ENCODE measurements around the gene KRT85.

GRCh38 chr12:52379536-52379935 is 12.3 kb upstream of the KRT85 start:
- TF ChIP-seq, protein P1, sequence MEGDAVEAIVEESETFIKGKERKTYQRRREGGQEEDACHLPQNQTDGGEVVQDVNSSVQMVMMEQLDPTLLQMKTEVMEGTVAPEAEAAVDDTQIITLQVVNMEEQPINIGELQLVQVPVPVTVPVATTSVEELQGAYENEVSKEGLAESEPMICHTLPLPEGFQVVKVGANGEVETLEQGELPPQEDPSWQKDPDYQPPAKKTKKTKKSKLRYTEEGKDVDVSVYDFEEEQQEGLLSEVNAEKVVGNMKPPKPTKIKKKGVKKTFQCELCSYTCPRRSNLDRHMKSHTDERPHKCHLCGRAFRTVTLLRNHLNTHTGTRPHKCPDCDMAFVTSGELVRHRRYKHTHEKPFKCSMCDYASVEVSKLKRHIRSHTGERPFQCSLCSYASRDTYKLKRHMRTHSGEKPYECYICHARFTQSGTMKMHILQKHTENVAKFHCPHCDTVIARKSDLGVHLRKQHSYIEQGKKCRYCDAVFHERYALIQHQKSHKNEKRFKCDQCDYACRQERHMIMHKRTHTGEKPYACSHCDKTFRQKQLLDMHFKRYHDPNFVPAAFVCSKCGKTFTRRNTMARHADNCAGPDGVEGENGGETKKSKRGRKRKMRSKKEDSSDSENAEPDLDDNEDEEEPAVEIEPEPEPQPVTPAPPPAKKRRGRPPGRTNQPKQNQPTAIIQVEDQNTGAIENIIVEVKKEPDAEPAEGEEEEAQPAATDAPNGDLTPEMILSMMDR (IDR thresholded peaks at IDR 0.05) = no peak
- TF ChIP-seq FOSL2 (IDR thresholded peaks at IDR 0.05) (no peak), FOSL2 (CRISPR knock-in tag; IDR thresholded peaks at IDR 0.05) (no peak), REST (IDR thresholded peaks at IDR 0.05) (no peak), RFX5 (IDR thresholded peaks at IDR 0.05) (no peak), SMC3 (IDR thresholded peaks at IDR 0.05) (no peak), KDM1A (IDR thresholded peaks at IDR 0.05; ENCODE audit: low read depth) (no peak), BCL3 (IDR thresholded peaks at IDR 0.05) (no peak)
